Fibroblast of lung (primary cell): Measurements from ENCODE around the gene PGM3. TPM values are rescaled to one million over a fixed set of nuclear protein-coding genes. Genes with fewer than 3 reads are reported as not detected.

ENCODE experiments used
- DNase-seq, 2 donors: peaks; one replicate each; pipeline versions ENCODE4 v3.0.0 to v3.0.0-alpha.2; 2010; ENCODE audit warnings: low read depth in 2 of 2
- H2AFZ ChIP-seq: 2 replicates; pipeline ENCODE4 v1.5.1; 2012; ENCODE audit warnings: low read length, control low read depth, inconsistent platforms
- H3K27ac ChIP-seq: 2 replicates; pipeline ENCODE4 v1.5.1; 2011; ENCODE audit warnings: low read length, control low read depth; ENCODE audit not compliant: insufficient read depth
- H3K27me3 ChIP-seq: 2 replicates; pipeline ENCODE4 v1.5.1; 2011; ENCODE audit warnings: mild to moderate bottlenecking, low read length; ENCODE audit not compliant: control insufficient read depth, insufficient read depth
- H3K36me3 ChIP-seq: 2 replicates; pipeline ENCODE4 v1.5.1; 2011; ENCODE audit warnings: low read length; ENCODE audit not compliant: control insufficient read depth, insufficient read depth
- H3K4me1 ChIP-seq: 2 replicates; pipeline ENCODE4 v1.5.1; 2011; ENCODE audit warnings: low read length; ENCODE audit not compliant: control insufficient read depth, insufficient read depth; ENCODE audit errors: extremely low read depth
- H3K4me2 ChIP-seq: 2 replicates; pipeline ENCODE4 v1.5.1; 2011; ENCODE audit warnings: low read length, control low read depth; ENCODE audit not compliant: insufficient read depth; ENCODE audit errors: extremely low read depth
- H3K4me3 ChIP-seq, 4 experiments: fragments of 200-600 bp in 1 of 4; sonication (generic) in 1 of 4; replicated peaks in 1 of 4; 2 replicates each; pipeline ENCODE4 v1.5.1; 2011 to 2016; ENCODE audit warnings: low read length in 4 of 4, low read depth in 3 of 4, mild to moderate bottlenecking in 3 of 4, control low read depth in 2 of 4, inconsistent platforms in 1 of 4, mixed read lengths in 1 of 4; ENCODE audit not compliant: insufficient read depth in 1 of 4; ENCODE audit errors: control extremely low read depth in 1 of 4
- H3K79me2 ChIP-seq: 2 replicates; pipeline ENCODE4 v1.5.1; 2012; ENCODE audit warnings: mild to moderate bottlenecking, low read length, inconsistent platforms; ENCODE audit not compliant: control insufficient read depth, insufficient read depth
- H3K9ac ChIP-seq: 2 replicates; pipeline ENCODE4 v1.5.1; 2011; ENCODE audit warnings: mild to moderate bottlenecking, low read length, control low read depth; ENCODE audit not compliant: insufficient read depth
- H3K9me3 ChIP-seq: 2 replicates; pipeline ENCODE4 v1.5.1; 2012; ENCODE audit warnings: low read depth, low read length; ENCODE audit not compliant: control insufficient read depth, insufficient read depth
- H4K20me1 ChIP-seq: 2 replicates; pipeline ENCODE4 v1.5.1; 2011; ENCODE audit warnings: low read length; ENCODE audit not compliant: control insufficient read depth, insufficient read depth; ENCODE audit errors: extremely low read depth
- EZH2 ChIP-seq: IDR thresholded peaks from 2 replicates; pipeline ENCODE4 v1.5.1; 2012; ENCODE audit warnings: low read length, control low read depth, mild to moderate bottlenecking; ENCODE audit errors: missing control alignments
- polyA plus RNA-seq, 2 donors: library from polyadenylated mRNA; depleted of rRNA in 1 of 2; stranded (reverse) in 1 of 2; unstranded in 1 of 2; fragments of >200 nt; gene quantifications; 2 replicates each; pipeline ENCODE4 v1.2.1, GENCODE V29; 2011 to 2012; ENCODE audit warnings: missing spikeins in 1 of 2
- total RNA-seq: library from RNA; depleted of rRNA; stranded (reverse); fragments of >200 nt; gene quantifications from 2 replicates; pipeline ENCODE4 v1.2.1, GENCODE V29; 2014
- TF ChIP-seq, protein P1 (sequence below), 2 donors: IDR thresholded peaks in 1 of 2; conservative IDR thresholded peaks in 1 of 2; 1 replicate in 1 of 2; 2 replicates in 1 of 2; pipeline ENCODE4 v1.5.1; 2011 to 2012; ENCODE audit warnings: low read length in 2 of 2, control low read depth in 1 of 2, inconsistent platforms in 1 of 2, low read depth in 1 of 2, mild to moderate bottlenecking in 1 of 2

The PGM3 gene
- total and polyA plus RNA-seq, 2 donors (not counting 1 experiment from before 2014, with no cell fraction given), result 69.2 to 107 TPM

DNA sequence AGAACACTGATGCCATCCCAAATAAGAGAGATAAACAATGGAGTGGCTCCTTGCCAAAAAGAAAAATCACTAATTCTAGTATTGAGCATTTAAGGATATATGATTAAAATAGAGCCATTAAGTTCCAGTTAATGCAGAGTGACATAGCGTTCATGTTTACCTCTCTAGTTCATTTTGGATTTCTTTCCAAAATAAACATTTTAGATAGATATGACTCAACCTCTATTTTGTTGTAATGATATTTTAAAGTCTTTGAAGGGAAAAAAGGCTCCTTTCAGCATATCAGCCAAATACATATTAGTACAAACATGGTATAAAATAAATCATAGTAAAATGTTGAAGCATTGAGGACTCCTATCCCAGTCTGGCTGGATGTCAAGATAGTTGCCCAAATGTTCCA, 33.5 kb upstream of the PGM3 start:
- no peaks in the 10 kb centered on the region for H3K27me3 ChIP-seq
- no peak overlapping the region for H3K4me3 ChIP-seq
- H2AFZ ChIP-seq, result no peak overlapping the region
- H3K79me2 ChIP-seq, result no peaks in the 10 kb centered on the region
- no peaks in the 10 kb centered on the region for H4K20me1 ChIP-seq
- H3K9me3 ChIP-seq, result no peaks in the 10 kb centered on the region
- H3K9ac ChIP-seq, result no peak overlapping the region
- TF ChIP-seq, protein P1, sequence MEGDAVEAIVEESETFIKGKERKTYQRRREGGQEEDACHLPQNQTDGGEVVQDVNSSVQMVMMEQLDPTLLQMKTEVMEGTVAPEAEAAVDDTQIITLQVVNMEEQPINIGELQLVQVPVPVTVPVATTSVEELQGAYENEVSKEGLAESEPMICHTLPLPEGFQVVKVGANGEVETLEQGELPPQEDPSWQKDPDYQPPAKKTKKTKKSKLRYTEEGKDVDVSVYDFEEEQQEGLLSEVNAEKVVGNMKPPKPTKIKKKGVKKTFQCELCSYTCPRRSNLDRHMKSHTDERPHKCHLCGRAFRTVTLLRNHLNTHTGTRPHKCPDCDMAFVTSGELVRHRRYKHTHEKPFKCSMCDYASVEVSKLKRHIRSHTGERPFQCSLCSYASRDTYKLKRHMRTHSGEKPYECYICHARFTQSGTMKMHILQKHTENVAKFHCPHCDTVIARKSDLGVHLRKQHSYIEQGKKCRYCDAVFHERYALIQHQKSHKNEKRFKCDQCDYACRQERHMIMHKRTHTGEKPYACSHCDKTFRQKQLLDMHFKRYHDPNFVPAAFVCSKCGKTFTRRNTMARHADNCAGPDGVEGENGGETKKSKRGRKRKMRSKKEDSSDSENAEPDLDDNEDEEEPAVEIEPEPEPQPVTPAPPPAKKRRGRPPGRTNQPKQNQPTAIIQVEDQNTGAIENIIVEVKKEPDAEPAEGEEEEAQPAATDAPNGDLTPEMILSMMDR (conservative IDR thresholded peaks at IDR 0.05 in 1 of 2, IDR thresholded peaks at IDR 0.05 in 1 of 2; ENCODE audit: low read depth in 1 of 2, low read length in 2 of 2), result no peak
- TF ChIP-seq EZH2, result no peak
- H3K36me3 ChIP-seq, result no peaks in the 10 kb centered on the region
- no peak overlapping the region for H3K27ac ChIP-seq
- H3K4me1 ChIP-seq, result no peaks in the 10 kb centered on the region
- peak; percentile 10 to 52 for DNase-seq
- H3K4me2 ChIP-seq, result no peak overlapping the region

DNA sequence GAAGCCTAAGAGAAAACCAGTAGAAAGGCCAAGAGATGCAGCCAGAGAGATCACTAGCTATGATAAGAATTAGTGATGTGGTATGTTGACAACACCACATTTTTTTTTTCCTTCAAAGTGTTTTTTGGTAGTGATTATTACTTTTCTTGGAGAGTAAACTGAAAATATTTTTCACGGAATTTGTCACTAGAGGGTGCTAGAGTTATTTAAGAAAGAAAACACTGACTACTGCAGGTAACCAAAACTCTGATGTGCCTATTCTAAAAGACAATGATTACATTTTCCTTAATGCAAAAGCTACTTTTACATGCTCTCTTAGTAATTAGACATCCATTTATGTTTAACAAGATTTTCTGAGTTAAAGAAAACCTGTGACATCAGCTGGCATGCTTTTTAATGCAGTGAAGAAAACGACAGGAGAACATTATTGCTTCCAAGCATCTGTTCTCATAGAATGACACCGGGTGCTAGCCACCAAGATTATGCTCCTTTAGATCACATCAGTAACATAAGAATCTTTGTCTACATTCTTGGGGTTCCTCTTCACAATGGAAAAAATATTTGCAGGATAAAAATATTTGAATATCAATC, 28.9 kb upstream of the PGM3 start:
- no peaks in the 10 kb centered on the region for H3K27me3 ChIP-seq
- no peaks in the 10 kb centered on the region for H3K4me1 ChIP-seq
- no peaks in the 10 kb centered on the region for H3K9me3 ChIP-seq
- no peak overlapping the region for H3K9ac ChIP-seq
- H3K79me2 ChIP-seq, result no peaks in the 10 kb centered on the region
- no peak overlapping the region for H3K27ac ChIP-seq
- H4K20me1 ChIP-seq, result no peaks in the 10 kb centered on the region
- no peaks in the 10 kb centered on the region for H3K36me3 ChIP-seq
- DNase-seq, result peak; percentile 43 to 70
- H2AFZ ChIP-seq, result no peak overlapping the region
- H3K4me2 ChIP-seq, result no peak overlapping the region
- no peak overlapping the region for H3K4me3 ChIP-seq
- TF ChIP-seq, protein P1 (conservative IDR thresholded peaks at IDR 0.05 in 1 of 2, IDR thresholded peaks at IDR 0.05 in 1 of 2; ENCODE audit: low read depth in 1 of 2, low read length in 2 of 2), result peak in 1 of 2 donors; percentile 36
- no peak for TF ChIP-seq EZH2

DNA sequence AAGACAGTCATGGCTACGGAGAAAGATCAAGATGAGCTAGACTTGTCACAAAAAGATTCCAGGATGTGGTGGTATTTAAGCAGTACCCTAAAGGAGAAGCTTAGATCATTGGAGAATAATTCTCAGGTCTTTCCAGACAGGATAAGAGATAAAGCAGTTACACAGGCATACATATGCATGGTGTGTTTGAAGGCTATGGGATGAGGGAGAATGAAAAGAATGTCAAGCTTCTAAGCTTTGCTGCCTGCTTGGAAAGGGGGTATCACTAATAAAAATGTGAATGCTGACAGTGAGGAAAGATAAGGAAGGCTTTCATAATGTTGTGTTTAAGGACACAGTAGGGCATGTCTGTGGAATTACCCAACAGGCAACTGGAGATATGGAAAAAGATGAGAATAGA, 28.2 kb upstream of the PGM3 start:
- Histone ChIP-seq H3K4me1 (no peaks in the 10 kb centered on the region), H3K27me3 (no peaks in the 10 kb centered on the region), H3K36me3 (no peaks in the 10 kb centered on the region), H4K20me1 (no peaks in the 10 kb centered on the region), H3K9me3 (no peaks in the 10 kb centered on the region), H2AFZ (no peak overlapping the region), H3K4me3 (no peak overlapping the region), H3K4me2 (no peak overlapping the region), H3K79me2 (no peaks in the 10 kb centered on the region), H3K9ac (no peak overlapping the region), H3K27ac (no peak overlapping the region)
- peak in 1 of 2 donors; percentile 74 for DNase-seq
- no peak for TF ChIP-seq EZH2
